Activated CD4-positive, alpha-beta T cell treated with anti-CD3 and anti-CD28 coated beads for 48 hours (primary cell): ENCODE data around the gene VWC2L.

Source experiments
- DNase-seq: peaks from one replicate; pipeline ENCODE4 v3.0.0-alpha.2; 2020

The VWC2L gene

DNA sequence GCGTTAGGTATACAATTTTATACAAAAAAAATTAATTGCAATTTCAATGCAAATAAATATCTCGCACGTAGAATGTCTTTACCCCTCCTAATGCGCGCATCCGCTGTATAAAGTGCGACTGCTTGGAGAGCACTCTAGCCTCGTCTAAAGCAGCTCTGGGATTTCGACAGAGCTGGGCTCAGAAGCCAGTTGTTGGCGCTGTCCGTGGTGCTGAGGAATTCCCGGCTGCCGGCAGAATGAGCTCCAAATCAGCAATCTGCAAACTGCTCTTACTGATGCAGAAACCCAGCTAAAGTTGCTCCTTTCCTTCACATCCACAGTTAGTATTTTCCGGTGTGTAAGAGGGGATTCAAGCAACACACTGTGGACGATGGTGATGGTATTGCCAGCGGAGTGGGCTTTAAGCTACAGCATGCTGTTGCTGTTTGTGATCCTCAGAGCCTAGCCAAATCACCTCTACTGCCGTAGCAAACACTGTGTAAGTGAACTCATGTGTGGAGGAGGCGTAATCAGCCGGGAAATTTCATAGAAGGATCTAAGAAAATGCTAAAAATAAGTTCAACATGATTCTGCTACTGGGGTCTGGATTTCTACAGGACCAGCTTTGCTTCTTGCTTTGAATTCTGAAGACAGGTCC lies at the start of gene VWC2L:
Gene VWC2L, plus strand, starts transcription at position 137 of the 637 bp plus-strand sequence. CDS start 3,140 bp downstream, outside the sequence.
- DNase-seq = peak; percentile 36

DNA sequence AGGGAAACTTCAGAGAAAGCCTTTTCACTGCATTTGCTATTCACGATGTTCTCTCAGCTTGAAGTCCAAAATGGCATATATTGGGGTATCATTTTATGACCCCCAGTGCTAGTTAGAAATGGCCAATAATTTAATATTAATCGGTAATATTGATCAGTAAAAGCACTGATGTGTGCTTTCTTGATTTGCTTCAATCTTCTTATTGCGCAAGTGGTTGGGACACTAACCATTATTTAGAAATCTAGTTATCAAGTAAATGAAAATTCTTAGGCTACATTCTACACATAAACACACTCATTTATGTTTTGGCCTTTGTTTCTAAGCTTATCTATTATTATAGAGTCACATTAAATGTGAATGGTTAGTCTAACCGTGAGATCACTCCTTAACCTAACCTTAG lies 49.7 kb upstream of the VWC2L start:
- DNase-seq = no peak

DNA sequence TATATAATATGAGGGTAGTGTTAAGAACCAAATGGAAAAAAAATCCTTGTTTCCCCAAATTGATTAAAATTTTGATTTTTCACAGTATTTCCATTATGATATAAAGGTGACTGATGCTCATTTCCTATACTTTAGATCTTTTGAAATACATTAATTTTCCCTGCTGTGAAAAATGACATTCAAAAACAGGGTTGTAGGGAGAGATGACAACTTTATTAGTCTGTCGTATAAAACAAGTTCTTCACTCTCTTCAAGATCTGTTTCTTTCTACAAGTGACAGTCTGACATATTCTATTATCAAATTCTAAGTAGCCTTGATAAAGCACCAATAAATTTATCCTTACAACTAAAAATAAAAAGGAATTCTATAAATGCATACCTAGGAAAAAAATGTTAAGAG lies 45.3 kb upstream of the VWC2L start:
- DNase-seq = no peak

DNA sequence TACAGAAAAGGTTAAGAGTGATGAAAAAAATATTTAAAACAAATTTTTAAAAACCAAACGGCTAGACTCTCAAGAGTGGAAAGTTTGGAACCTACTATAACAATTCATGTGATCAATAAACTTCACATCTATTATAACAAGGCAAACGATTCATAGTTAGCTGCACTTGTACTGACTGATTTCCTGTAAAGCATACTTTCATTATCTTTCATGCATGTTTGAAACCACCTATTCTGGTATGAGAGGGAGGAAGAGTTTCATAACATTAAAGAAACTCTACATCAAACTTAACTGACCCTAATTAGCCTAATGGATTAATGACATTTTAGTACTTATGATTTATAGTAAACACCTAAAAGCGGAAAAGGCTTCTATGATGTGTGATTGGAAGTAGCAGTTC lies 43.7 kb upstream of the VWC2L start:
- no peak for DNase-seq

DNA sequence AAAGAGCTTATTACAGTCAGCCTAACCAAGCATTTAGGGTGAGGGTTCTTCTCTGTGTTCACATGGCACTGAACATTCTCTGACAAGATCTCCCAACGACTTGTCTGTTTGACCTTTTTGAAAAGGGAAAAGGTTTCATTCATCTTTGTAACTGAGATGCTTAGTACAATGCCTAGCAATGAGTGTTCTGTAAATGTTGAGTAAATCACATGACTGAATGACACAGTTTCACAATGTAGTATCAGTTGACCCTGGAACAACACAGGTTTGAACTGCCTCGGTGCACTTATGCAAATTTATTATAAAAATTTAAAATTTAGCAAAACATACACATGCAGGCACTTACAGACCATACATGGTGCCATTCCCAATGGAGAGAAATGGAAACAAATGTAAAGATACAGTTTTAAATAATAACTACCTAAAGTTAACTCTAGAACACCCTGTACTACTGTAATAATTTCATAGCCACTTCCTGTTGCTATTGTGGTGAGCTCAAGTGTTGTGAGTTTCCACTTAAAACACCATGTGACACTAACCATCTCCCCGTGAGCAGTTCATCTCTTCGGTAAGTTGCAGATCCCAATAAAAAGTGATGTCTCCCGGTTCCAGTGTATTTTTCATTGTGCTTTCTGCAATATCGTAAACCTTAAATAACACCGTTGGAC lies 34.1 kb upstream of the VWC2L start:
- DNase-seq = no peak

DNA sequence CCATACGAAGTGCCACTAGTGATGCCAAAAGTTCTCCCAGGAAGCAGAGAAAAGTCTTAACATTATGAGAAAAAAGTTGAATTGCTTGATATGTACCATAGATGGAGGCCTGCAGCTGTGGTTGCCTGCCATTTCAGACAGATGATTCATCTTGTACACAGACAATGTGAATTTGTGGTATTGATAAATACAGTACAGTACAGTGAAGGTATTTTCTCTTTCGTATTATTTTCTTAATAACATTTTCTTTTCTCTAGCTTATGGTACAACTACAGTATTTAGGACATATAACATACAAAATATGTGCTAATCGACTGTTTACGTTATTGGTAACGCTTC lies 33.6 kb upstream of the VWC2L start:
- DNase-seq = no peak

DNA sequence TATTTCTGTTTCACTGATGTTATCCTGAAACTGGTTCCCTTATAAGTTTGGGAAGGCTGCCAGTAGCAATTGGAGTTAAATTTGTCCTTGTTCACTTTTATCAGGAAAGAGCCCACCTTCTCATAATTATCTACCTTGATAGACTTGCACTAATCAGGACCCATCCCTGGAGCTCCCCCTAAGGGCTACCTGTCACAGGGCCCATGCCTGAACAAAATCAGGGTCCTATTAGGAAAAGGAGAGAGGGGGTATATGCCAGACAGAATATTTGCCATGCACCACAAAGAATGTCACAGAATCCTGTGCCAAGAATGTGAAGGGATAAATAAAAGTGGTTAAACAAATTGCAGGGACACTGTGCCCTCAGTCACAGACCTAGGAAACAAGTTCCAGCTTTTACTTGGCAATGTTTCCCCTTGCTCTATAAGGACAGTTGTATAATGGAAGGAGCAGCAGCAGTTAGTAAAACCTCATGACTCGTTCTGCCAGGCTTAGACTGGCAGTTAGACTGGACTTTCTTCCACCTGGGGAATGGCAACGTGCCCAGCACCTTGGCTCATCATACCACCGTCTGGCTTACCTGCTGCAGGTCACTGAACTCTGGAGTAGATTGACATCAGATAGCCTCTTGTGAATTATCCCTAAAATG lies 32.3 kb upstream of the VWC2L start:
- DNase-seq = no peak

DNA sequence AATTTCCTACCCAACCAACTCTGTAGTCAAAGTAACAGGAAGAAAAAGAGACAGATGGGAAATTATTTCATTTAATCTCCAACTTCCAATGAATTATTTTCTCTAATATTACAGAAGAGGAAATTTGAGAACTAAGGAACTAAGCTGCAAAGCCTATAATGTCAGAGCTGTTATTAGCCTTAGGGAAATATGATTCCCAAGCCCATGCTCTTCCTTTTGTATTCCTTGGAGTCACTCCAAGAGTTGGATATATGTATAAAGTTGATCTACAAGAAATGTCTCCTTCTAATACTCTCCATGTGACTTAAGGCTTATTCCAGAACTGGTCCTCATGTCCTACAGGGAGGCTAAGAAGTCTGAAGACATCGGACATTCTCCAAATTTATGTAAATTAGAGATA lies 31.6 kb upstream of the VWC2L start:
- no peak for DNase-seq

DNA sequence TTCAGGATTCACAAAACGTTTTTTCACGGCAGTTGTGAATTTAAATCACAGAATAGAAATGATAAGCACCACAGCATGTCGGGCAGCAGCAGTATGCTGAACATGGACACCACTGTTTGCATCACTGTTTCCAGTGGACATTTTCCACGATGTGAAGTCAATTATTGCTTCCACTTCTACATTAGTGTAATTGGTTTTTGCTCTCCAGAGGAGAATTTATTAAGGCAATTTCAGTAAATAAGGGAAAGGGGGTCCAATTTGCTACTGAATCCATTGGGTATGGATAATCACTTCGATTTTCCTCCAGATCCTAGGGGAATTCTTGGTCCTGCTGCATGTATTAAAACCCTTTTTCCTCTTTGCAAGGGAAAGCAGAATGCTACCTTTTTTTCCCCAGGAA lies 30.2 kb upstream of the VWC2L start:
- DNase-seq = no peak

DNA sequence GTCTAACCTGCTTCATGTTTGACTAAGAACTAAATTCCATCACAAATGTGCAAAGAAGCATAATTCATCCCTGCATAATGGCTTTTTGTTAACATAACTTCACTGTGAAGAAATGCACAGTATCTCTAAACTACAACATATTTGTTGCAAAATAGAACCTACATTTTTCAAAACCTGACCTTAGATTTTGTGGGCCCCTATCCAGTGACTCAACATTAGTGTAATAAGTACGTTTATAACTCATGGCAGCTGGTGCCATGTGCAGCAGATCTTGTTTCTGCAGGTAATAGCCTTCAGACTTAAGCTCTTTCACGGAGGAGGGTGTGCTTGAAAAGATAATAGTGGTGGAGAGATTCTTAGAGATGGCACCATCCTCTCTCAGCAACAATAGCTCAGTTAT lies 28.6 kb upstream of the VWC2L start:
- DNase-seq = no peak

DNA sequence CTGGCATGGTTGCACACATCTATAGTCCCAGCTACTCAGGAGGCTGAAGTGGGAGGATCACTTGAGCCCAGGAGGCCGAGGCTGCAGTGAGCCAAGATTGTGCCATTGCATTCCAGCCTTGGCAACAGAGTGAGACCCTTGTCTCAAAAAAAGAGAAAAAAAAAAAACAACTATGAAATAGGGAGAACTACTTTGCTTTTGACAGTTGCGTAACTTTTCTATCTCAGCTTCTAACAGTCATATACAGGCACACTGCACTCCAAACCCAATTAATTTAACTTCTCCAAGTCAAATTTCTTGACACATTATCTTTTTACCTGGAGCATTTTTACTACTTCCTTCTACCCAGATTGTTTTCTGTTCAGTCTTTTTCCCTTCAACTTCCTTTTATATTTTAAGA lies 24.1 kb upstream of the VWC2L start:
- no peak for DNase-seq

DNA sequence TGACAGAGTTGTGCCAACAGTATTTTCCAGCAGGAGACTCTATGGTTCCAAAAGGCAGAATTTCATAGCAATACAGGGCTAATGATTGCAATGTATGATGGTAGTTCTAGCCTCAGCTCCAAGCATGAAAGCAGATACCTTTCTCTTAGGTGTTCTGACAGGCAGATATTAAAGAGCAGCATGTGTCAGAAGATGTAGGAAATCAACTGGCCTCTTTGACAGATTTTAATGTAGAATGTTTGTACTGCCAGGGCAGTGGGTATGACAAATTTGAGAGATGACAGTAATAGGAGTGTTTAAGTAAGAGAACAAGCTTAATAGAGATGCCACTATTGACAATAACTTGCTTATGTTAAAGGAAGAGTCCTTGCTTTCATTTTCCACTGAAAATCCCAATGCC lies 21.5 kb upstream of the VWC2L start:
- no peak for DNase-seq

DNA sequence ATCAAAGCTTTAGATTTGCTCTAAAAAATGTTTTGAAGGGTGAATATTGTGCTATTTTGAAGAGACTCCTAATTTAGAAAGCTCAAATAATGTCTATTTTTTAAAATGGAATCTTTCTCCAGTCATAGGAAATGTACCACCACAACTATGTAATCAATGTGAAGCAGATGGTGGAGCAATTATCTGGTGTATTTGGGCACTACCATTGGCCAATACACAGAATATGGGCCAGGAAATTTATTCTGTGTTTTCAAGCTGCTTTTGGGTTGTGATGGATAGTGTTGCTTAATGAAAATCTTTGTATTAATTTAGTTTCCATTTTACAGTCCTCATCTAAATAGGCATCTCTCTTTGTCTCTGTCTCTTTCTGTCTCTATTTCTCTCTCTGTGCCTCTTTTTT lies 17.1 kb upstream of the VWC2L start:
- no peak for DNase-seq

DNA sequence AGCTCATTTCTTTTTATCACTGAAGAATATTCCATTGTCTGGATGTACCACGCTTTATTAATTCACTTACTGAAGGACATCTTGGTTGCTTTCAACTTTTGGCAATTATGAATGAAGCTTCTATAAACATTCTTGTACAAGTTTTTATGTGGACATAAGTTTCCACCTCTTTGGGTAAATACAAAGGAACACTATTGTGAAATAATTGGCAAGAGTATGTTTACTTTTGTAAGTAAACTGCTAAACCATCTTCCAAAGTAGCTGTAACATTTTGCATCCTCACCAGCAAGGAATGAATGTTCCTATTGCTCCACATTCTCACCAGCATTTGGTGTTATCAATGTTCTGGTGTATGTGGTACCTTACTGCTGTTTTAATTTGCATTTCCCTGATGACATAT lies 15.8 kb upstream of the VWC2L start:
- DNase-seq = no peak

DNA sequence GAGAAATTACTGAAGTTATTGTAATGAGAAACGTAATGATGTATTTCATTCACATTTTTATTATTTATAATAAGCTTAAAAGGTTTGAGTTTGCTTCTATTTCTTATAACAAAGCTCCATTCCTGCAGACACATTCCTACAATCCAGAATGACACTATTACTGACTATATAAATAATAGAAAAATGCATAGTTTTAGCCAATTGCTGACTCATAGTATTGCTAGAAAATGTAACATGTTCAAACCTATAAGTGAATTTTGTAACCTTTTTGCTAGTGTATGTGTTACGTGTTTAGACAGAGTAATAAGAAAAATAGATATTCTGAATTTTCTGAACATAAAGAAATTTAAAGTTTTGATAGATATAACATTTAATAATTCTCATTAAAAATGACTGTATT lies 9.3 kb upstream of the VWC2L start:
- no peak for DNase-seq

DNA sequence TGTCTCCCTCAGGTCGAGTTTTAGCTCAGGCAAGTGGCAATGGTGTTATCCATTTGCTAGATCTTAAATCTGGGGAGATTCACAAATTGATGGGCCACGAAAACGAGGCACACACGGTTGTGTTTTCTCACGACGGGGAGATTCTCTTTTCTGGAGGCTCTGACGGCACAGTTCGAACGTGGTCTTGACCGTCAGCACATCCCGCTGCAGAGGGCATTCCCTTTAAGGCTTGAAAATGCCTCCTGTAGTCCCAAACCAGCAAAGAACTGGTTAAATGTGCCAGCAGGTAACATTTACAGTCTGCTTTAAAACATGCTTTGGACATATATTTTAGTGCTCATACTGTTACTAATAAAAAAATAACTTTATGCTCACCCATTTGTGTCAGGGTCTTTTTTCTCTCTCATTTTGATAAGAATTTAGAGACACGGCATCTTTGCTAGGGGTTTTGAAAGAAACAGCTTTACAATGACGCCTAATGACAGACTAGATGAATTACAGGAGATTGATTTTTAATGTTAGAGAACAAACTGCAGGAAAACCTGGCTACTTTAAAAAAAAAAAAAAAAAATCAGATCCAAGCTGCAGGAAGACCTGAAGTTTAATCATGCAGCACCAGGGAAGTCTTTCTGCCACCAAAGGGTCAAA lies 602 bp upstream of the VWC2L start:
- DNase-seq = no peak

DNA sequence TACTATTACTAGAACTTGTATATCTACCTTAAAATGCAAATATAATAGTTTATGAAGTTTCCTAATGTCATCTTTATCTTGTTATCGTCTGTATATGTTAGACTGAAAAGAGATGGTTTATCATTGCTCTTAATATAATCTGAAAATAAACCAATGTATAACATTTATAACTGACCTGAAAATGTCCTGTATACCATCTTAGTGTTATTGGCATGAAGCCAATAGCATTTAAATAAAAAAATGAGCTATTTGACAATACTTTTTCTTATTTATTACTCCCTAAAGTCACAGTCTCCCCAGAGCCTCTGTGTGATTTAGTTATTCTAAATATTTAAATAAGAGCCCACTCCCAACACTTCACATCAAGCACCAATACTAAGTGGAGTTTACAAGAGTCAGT lies 1.8 kb downstream of the VWC2L start:
- DNase-seq = no peak

DNA sequence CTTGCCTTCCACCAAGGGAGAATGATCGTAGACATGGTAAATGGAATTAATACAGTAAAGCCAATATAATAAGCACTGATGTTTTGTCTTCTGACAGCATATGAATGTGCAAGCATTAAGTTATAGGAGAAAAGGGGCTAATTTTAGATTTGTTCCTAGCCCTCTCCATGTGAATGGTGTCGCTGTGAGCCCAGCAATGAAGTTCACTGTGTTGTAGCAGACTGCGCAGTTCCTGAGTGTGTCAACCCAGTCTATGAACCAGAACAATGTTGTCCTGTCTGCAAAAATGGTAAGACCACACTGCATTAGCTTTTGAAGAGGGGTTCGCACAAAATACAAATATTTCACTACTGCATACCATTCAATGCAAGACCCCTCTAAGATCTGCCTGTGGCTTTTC lies 25.6 kb downstream of the VWC2L start:
- no peak for DNase-seq

DNA sequence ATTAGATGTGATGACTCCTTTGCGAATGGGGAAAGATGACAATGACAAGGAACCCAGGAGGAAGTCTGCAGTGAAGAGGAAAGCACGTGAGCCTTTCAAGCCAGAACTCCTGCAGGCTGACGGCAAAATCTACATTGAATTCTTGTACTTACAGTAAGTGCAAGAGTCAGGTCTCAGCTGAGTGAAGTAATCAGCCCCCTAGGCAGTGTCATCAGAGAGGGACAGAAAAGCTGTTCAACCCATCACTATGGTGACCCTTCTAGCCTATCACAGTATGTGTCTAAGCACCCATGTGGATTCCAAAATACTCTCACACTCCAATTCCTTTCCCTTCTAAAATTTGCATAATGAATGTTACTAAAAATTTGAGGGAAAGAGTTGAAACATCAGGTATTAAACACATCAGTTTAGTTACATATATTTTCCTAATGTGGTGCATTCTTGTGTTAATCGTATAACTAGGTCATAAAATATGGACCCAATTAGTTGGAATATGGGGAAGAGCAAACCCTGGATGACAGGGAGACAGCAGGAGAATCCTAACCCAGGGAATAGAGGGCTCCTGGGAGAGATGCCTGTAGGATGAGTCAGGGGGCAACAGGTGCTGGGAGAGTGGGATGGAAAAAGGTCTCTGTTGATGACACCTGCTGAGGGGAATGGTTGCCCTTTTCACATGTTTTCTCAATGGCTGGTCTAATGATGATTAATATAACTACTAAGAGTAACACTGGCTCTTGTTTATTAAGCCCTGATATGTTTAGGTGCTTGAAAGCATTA lies 39.5 kb downstream of the VWC2L start:
- no peak for DNase-seq

DNA sequence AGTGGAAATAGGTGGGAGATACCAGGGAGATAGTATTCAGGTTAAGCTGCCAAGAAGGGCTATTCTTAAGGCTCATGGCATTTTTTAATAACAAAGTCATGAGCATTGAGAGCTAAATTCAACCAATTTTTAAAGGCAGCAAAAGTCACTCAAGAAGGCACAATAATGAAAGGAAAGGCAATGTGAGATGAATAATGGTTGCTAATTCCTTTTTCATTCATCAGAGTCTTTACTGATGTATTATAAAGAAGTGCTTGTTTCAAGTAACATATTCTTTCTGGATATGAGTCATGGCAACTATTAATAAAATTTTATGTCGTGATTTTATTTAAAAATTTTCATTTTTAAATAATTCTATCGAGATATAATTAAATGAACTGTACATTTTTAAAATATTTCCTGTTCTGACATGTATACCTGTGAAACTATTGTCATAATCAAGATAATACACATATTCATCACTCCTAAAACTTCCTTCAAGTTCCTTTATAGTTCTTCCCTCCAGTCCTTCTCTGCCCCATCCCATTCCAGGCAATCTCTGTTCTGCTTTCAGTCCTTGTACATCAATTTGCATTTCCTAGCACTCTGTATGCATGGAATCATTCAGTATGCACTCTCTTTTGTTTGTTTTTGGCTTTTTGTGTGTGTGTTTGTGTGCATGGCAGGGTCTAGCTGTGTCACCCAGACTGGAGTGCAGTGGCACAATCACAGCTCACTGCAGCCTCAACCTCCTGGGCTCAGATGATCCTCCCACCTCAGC lies 40.8 kb downstream of the VWC2L start:
- DNase-seq = no peak

DNA sequence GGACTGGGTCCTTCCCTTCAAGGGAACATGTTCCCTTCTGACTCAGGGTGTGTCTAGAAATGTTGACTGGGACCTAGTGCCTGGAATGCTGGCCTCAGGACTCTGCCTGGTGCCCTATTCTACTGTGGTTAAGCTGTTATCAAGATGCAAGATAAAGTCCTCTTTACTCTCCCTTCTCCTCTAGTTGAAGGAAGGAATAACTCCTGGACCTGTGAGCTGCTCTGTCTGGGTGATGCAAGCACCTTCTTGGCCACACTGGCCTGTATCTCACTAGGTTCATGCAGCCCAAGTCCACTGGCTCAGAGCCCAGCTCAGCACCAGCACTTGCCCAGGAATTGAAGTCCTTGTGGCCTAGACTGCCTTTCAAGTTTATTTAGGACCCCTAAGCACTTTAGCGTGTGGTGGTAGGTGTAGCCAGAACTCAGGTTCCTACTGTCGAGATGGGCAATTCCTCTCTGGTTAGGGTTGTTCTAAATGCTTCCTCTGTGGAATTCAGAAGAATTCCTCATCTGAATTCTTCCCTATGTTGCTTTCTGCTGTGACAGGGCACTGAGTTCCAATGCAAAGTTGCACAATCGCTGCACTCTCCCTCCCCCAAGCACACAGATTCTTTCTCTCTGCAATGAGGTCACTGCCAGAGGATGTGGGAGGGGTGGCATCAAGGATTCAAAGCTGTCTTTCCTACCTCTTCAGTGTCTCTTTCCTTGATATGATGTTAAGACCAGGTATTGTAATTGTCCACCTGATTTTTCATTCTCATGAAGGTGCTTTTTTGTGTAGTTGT lies 54.7 kb downstream of the VWC2L start:
- no peak for DNase-seq

DNA sequence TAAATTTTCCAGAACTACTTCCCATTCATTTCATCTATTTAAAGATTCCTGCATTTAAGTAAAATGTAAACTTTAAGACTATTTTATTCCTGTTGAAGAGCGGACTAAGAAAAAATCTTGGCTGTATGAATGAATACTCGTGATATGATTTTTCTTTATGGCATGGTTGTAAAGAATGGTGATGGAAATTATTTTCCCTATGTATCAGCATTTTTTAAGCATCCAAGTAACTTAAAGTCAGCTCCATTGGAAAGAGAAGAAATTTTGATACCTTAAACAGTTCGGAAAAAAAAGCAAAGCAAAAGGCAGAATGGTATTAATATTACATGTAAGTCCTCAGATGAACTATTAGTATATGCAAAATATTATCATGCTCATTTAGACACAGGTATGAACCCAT lies 58.9 kb downstream of the VWC2L start:
- no peak for DNase-seq
